ENCODE results near the gene SHISAL1. TPM values are rescaled to one million over a fixed set of nuclear protein-coding genes. Genes with fewer than 3 reads are reported as not detected.

SHISAL1 gene
- total RNA-seq, 1 donor from 2014 or later, result not detected

DNA sequence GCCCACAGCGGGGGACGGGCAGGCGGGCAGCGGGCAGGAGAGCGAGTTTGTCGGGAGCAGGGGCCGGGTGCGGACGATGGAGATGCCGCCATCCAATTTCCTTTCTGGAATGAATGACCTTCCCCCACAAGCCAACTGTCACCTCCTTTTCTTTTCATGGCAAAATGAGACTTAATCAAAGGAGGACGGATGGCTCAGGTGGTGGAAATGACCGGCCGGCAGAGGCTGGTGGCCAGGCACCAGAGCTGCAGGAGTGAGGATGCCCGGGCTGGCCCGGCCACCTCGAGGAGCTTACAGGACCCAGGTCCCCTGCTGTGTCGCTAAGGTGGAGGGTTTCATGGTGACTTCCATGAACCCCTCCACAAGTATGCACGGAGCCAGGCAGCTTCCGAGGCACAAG lies 11.7 kb downstream of the SHISAL1 start:
- no peak for DNase-seq

DNA sequence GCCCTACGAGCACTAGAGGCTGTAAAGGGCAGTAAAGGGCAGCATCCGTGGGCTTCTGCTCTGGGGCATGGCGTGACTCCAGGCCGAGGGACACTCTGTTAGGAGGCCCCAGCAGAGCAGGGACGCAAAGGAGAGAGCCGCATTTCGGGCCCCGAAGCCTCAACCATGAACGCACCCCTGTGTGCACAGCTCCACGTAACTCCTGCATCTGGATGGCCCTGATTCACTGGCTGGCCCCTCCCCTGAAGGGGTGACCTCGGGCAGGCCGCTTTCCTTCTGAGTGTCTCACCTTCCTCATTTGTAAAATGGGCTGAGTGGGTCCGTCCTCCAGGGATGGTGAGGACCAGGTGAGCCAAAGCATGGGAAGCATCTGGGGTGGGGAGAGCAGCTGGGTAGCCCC lies 13.6 kb downstream of the SHISAL1 start:
- no peak for DNase-seq

DNA sequence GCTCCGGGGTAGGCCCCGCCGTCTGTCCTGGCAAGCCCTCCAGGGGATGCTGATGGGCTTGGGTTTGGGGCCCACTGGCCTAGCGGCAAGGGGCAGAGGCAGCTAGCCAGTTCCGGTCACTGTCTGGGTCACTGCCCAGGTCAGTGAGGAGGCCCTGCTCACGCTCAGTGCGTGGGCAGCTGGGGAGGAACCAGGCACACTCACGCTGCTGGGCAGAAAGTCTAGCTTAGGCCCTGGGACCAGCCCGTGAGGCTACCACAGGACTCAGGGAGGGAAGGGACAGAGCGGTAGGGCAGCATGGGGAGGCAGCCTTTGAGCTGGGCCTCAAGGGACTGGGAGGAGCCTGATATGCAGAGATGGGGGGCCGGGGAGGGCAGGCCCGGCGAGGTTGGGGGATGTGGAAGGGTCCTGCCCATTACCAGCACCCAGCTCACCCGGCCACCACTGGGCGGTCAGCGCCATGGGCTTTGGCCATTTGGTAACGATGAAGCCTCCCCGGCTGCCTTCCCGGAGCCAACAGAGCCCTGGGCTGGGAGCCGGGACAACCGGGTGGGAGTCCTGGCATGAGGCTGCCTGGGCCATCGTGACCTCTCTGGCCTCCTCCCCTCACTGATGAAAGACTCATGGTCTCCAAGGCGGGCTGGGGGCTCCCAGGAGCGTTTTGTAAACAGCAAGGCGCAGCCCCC lies 14.2 kb downstream of the SHISAL1 start:
- no peak for DNase-seq

DNA sequence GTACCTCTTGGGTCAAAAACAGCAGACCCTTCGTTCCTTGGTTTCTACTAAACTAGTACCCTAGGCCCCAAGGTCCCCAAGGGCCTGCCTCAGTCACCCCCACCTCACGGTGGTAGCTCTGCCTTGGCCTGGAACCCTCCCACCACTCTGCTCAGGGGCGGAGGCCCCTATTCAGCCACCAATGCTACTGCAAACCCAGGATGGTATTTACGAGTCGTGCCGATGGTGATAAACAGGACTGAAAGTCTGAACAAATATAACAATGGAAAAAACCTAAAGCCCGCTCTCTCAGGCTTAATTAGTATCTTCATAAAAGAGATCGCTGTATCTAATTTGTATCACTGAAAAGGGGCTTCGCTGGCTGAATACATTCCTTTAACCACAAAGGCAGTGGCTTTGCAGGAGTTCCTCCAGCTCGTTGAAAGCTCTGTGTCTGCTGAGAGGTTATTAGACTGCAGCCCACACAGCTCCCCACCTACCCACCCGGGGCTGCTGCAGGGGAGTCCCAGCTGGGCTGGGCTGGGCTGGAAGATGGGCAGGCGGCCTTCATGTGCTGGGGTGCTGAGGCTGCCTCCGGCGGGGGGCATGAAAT lies 15.2 kb downstream of the SHISAL1 start:
- no peak for DNase-seq

DNA sequence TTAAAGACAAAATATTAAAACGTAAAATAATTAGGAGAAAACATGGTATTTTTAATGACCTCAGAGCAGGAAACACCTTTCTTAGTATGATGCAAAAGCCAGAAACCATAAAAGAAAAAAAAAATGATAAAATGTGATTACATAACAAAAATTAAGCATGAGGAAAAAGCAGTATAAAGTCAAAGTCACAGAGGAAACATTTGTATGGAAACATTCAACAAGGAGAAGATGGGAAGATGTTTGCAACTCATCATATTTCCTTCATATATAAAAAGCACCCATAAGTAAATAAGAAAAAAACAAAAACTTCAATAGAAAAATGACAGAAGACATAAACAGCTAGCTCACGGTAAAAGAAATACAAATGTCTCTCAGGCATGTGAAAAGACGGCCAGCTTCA lies 17.3 kb downstream of the SHISAL1 start:
- no peak for DNase-seq

DNA sequence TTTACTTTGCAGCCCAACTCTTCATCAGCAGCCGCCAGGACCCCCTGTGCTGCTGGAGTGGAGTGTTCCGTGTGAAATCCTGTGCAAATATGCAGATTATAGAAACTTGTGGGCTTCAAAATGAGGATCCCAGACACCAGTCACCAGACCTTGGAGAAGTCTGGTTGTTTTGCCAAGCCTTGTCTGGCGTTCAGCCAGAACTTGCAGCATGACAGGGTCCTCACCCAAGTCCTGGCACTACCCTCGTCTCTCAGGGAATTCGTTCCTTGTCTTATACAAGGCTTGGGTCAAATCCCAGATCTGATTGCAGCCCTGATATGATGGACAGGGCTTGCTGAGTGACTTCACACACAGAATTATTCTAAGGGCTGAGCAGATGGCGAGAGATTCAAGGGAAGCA lies 18.9 kb downstream of the SHISAL1 start:
- DNase-seq, result no peak

DNA sequence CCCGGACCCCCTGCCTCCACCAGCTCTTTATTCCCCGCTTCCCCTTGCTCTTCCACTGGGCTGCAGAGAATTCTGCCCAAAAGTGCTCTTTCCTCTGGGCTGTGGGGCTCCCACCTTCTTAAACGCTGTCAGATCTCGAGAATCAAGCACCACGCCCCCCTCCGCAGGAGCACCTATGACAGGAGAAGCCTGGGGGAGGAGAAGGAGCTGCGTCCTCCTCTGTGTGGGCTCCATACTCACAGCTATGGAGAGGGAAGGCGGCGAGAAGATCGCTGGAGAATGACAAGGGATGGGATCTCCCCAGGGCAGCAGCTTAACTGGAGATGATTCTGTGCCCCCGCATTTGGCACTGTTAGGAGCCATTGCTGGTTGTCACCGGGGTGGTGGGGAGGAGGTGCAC lies 19.7 kb downstream of the SHISAL1 start:
- DNase-seq, result no peak

DNA sequence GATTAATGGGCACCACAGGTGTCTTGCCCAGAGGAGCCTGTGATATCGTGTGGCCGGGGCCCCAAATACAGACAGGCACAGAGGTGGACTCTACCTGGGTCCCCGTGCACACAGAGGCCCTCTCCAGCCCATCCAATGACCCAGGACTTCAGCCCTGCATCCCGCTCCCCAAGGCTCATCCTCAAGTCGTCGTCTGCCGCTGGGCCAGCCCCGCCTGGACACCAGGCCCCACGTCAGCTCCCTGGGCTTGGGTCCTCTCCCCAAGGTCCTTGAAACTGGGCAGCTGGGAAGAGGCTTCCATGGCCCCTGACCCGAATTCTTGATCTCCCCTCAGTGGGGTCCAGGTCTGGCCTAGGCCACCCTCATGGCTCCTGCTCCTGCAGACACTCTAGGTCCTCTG lies 20.2 kb downstream of the SHISAL1 start:
- DNase-seq, result no peak

DNA sequence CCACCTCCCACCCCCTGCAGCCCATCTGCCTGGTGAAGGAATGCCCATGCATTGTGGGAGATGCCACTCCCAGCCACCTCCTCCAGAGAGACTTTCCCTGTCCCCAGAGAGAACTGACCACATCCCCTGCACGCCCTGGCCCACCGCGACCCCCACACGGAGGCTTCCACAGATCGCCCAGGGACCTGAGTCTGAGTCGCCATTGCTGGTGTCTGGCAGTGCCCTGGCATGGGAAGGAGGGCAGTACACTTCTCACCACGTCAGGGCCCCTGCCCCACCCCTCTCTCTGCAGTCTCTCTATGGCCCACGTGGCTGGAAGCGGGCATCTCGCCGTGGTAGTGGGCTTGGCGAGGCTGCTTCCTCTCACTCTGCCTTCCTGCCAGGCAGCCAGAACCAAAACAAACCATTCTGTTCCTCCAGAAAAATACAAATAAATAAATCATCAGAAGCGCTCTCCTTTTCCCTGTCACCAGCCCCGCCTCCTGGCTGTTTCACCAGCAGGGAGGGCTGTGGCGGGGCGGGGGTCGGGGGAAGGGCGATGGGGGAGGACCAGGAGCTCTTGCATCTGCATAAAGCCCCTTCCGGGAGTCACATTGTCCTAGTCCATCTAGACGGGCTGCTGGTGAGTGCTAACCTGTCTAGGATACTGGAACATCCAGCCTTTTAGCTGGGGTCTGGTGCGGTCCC lies 20.9 kb downstream of the SHISAL1 start:
- DNase-seq, result no peak

DNA sequence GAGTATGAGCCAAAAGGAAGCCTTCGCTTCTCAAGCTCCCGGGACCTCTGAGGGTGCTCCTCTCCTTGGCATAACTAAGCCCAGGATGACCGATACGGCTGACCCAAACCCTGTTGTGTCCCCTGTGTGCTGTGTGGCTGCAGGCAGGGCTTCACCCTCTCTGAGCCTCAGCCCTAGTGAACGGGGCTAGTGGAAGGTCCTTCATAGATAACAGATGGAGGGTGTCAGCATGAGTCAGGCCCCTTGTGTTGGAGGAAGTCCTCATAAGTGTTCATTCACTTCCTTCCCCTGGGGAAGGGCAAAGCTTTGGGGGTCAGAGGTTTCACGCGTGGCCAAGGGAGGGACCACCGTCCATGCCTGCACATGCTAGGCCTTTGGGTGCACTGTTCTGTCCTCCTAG lies 21.5 kb downstream of the SHISAL1 start:
- peak; percentile 15 for DNase-seq

DNA sequence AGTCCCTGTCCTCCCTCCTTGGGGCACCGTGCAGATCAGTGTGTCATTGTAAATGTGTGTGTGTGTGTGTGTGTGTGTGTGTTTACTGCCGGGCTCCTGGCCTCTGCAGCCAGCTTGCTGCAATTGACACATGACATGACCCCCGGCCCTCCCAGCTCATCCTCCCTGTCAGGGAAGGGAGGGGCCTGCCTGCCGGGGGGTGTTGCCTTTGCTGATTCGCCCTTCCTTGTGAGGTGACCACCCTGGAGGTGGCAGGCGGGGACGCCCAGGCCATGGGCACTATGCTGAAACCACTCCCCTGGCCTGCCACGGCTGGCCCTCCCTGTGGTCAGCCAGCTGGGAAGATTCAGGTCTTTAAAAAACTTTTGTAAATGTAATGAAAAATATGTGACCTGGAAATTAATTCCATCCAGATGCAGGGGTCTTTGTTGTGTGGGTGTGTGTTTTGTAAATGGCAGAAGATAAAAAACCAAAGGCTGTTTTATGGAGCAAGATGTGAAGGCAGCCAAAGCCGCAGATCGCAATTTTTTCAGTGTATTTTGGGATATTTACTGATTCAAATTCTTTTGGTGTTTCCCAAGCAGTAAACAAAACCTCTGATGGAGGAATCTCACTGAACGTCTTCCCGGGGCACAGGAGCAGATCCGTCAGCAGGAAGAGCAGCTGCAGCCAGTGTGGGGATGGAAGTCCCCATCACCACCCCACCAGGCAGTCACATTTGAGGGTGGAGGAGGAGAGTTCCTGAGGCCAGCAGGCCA lies 23.2 kb downstream of the SHISAL1 start:
- no peak for DNase-seq

DNA sequence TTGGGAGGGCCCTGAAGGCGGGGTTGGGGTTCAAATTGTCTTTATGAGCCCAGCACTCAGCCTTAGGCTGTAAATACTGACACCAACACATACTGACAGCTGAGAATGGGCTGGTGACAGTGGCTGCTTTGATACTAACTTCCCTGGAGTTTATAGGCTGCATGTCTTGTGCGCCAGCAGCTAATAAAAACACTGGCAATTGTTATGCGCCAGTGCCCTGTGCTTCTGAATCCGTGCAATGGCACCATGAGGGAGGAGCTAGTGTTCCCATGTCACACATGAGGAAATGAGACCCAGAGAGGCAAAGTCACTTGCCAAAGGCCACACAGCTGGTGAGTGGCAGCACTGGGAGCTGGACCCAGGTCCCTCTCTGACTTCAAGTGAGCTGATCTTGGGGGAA lies 23.8 kb downstream of the SHISAL1 start:
- DNase-seq, result no peak

DNA sequence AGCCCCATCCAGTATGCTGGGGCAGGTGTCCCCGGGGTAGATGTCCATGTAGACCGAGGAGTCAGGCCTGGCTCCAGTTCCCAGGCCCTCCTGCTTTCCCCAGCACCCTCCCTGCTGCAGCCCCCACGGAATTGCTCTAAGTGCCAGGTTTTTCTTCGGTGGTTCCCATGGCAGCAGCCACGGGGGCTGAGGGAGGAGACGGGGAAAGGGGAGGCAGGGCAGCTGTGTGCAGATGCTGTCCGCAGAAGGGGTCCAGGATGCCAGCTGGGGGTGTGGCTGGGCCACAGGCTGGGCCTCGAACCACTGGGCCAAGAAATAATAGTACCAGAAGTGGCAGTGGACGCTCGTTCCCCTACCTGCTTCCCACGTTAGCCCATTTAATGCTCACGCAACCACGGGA lies 25.0 kb downstream of the SHISAL1 start:
- DNase-seq, result no peak

DNA sequence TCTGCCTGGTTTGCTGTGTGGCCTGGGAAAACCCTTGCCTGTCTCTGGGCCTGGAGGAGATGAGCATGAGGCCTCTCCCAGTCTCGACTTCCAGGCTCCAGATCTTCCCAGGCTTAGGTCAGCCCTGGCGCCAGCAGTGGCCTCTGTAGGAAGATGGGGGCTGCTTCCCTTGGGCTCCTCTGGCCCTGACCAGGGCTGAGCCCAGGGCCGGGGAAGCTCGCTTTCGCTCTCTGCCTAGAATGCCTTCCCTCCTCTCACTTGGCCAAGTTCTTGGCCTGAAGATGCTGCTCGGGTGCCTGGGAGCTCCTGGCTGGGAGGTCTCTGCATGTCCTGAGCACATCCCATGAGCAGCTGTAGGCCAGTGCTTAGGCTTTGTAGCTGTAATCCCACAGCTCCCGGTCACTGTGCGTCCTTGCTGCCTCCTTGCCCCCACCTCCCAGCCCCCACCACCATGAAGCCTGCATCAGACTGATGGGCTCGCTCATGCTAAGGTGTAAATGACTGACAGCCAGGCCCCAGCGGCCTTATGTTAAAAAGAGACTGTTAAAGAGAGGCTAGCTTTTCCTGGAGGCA lies 25.5 kb downstream of the SHISAL1 start:
- DNase-seq, result no peak

DNA sequence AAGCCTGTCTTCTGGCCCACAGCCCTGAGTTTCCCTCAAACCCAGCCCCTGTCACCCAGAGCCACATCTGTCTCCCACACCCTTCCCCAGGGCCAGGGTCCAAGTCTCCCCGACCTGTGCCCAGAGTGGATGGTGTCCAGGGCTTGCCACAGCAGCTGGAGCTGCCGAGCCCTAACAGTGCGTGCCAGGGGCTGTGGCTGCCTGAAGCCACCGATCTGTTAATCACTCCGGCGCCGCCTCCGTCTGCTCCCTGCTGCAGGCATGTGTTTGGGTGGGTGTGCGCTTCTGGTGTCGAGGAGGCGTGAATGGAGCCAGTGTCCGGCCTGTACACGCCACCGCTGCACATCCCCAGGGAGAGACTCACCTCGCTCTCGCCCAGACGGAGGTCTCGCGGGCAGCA lies 26.1 kb downstream of the SHISAL1 start:
- DNase-seq, result no peak

DNA sequence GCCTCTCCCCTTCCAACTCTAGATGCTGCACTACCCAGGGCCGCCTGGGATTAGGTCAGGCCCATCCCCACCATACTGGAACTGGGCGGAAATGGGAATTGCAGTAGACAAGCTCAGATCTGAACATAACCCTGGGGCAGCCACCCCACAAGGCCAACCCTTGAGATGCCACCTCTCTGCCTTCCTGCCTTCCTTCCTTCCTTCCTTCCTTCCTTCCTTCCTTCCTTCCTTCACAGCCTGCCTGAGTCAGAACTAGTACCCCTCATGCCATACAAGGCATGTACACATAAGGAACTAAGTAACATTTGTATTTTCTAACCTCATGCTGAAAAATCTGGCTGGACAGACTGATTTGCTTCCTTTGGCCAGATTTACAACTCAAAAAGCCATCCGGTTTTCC lies 28.0 kb downstream of the SHISAL1 start:
- DNase-seq, result no peak

DNA sequence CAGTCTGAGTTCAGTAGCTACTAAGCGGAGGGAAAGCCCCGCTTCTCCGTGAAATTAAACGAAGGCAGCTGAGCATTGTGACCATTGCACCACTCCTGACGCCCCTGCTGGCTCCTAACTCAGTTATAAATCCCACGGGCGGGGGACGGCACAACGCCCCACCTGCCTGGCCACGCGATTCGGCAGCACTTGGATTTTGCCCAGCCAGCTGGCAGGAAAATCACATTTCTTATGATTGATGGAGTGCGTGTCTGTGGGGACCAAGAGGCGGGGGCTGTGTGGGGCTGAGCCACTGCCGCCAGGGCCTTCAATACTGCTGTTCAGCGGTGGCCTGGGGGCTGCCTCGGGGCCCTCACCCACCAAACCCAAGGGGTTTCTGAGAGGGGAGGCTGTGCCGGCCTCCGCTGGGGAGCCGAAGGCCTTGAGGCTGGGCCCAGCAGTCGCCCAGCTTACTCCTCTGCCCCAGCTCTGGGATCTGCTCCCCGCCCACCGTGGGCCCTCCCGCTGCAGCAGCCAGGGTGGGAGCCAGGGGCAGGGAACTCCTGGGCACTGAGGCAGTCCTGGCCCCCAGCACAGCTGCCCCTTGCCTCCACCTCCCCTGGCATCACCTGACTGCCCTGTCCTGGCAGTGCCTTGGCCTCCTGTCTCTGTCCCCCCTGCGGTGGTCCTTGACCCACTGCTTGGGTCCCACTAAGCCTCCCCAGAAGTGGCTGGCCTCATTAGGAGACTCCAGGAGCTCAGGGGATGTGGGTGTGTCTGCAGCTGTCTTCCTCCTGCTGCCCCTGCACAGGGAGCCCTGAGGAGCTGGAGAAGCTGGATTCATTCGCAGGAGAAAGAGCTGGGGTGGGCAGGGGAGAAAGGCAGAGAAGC lies 30.7 kb downstream of the SHISAL1 start:
- no peak for DNase-seq

DNA sequence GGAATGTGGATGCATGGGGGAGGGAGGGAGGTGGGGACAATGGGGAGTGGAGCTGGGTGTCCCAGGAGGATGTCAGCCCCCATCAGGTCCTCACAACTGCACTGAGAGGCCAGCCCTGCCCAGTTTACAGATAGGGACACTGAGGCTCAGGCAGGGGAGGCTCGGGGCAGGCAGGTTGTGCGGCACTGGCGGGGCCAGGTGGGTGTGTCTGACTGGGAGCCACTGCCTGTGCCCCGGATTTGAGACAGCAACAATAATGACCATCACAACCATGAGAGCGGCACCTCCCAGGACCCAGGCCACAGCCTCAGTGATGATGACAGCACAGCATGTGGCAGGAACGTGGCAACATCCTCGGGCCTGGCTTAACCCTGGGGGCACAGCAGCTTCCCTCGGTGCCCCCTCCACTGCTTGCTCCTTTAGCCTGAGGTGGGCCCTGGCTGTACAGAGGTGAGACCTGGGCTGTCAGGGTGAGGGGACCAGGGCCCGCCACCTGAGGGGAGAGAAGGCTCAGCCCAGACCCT lies 32.0 kb downstream of the SHISAL1 start:
- no peak for DNase-seq

DNA sequence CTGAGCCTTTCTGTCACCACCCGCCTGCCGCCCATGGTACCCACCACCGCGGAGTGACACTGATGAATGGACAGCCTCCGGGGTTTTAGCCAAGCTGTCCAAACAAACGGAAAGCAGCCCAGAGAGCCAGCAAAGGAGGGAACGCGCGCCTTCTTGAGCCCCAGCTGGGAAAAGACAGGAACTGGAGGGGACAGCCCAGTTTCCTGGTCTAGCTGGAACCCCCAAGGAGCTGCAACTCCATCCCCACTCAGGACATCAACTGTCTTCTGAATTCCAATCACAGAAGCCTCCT lies 33.7 kb downstream of the SHISAL1 start:
- DNase-seq, result no peak

DNA sequence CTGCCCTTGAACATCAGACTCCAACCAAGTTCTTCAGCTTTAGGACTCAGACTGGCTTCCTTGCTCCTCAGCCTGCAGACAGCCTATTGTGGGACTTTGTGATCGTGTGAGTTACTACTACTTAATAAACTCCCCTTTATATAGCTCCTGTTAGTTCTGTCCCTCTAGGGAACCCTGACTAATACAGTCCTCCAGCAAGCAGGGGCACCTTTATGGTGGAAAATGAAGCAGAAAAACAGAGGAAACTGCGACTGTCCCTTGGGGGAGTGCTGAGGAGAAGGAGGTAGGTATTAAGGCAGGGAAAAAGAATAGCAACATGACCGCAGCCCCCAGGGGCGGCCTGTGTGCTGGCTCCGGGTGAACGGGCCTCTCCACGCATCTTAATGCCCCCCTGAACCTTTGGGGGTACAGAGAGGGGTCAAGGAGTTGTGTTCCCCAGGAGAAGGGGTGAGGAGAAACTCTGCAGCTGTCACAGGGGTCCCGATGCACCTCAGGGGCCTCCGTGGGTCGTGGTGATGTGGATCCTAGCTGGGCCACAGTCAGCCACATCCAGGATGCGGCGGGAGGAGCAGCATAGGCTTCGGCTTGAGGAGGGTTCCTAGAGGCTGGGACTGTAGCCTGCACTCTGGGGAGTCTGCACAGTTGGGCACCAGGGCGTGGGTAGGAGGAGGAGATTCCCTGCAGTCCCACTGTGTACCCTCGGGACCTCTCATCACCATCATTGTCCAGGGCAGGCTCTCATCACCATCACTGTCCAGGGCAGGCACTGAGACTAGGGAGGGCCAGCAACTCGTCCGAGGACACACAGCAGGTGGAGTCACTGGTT lies 34.3 kb downstream of the SHISAL1 start:
- DNase-seq, result no peak

All from dermis blood vessel endothelial cell (primary cell).